Activated T-cell treated with anti-CD3 and anti-CD28 coated beads for 24 hours (primary cell): ENCODE measurements around the gene CDC16.

Experiments
- DNase-seq: peaks from one replicate; pipeline ENCODE4 v3.0.0-alpha.2; 2020; ENCODE audit warnings: low read depth

The CDC16 gene

DNA sequence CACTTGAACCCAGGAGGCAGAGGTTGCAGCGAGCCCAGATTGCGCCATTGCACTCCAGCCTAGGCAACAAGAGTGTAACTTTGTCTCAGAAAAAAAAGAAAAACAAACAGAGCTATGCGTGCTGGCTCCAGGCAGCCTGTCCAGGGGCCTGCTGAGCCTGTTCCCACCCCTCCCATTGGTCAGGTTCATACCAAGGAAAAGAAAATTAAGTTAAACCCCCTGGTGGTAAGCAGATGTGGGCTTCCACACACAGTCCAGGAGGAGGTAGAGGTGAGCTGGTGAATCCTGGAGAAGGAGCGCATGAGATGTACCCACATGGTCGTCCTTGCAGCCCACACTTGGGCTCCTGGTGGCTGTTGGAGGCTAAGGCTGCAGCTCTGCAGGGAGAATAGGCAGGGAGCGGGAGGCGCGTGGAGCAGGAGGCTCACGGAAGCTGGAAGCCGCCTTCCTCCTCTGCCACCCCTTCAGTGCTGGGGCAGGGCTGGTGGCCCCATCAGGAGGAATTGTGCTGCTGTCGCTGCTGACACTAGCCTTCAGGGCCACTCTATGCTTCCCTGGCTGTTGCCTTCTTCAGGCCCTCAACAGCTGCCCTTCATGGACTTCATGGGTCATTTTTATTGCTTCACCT, 69.1 kb downstream of the CDC16 start:
- DNase-seq: no peak

DNA sequence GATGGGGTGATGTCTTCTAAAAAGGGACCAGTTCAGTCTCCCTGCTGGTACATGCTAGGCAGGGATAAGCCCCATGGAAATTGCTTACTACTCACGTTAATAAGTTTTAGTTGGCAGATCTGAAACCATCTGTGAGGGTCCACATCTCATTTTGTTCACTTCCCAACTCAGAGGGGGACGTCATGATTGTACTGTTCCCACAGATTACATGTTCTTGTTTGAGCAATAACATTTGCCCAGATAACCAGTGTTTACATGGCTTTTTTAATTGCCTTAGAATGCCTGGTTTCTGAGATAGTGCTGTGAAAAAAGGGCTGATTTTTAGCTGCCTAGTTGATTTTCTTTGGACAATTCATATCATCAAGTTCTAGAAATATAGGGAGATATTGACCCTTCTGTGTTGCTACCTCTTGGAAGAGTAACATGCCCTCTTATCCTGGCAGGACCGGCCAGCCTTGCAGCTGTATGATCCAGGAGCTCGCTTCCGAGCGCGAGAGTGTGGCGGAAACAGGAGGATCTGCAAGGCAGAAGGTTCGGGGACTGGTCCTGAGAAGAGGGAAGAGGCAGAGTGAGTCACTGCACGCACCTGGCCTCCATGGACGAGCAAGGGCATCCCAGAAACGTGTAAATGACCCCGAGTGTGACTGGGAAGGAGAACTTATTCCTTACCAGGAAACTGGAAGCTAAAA, 69.8 kb downstream of the CDC16 start:
- no peak for DNase-seq

DNA sequence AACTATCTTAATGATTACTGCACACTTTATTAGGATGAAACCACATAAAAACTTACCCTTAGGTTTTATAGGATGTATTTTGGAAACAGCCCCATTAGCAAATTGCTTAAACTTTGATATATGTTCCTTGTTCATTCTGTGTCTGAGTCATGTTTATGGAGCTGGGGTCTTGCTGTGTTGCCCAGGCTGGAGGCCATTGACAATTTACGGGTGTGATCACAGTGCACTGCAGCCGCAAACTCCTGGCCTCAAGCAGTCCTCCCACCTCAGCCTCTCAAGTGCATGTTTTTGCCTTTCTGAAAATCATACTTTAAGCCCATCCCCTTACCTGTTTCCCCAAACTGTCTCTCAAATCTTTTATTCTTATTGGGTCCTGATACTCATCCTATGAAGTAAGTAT, 74.4 kb downstream of the CDC16 start:
- no peak for DNase-seq

DNA sequence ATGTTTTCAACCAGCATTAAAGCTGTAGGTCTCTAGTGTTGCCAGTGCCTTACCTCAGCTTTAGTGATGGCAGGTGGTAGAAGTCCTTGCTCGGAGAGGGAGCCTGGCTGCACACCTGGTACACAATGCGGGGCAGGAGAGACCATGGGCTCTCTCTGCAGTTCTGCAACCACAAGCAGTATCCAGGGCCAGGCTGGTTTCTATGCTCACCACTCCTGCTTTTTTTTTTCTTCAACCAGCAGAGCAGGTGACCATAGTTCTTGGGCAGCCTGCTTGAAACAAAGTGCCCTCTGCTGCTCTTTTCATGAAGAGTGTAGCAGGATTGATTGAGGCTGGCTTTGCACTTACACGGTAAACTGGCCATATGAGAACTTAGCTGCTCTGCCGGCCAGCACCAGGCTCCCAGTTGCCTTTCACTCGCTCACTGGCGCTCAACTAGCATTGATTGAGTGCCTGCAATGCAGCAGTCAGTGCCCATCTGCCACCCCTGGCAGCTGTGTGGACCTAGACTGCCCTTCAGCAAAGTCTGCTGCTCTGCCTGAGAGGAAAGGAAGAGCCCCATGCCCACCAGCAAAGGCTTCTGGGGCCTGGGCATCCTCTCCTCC, 75.2 kb downstream of the CDC16 start:
- DNase-seq: no peak

DNA sequence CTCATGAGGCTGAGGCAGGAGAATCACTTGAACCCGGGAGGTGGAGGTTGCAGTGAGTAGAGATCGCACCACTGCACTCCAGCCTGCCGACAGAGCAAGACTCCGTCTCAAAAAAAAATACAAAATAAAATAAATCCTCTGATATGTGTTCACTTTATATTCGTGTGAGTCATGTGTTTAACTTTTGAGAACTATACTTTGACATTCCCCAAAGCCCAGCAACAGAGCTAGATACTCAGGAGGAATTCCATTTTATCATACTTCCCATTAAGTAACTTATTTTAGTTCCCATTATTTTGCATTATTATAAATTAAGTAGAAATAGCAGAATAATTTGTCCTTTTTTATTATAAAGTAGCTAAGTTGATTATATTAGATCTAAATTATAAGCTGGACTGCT, 76.3 kb downstream of the CDC16 start:
- DNase-seq: no peak

DNA sequence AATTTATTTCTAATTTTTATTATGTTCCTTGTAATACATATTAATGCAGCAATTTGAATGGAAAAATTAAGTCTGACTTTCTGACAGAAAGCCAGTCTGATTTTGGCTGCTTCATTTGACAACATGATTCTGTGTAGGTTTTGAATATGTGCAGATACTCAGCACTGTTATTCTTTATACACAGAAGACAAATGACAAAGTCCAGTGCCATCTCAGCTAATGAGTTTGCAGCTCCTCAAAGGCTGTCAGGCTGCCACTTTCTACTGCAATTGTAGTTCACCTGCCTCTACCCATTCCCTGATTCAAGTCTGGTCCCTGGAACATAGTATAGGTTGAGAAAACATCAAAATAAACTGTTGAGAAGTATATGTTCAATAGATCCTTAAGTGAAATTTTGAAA, 76.7 kb downstream of the CDC16 start:
- no peak for DNase-seq

DNA sequence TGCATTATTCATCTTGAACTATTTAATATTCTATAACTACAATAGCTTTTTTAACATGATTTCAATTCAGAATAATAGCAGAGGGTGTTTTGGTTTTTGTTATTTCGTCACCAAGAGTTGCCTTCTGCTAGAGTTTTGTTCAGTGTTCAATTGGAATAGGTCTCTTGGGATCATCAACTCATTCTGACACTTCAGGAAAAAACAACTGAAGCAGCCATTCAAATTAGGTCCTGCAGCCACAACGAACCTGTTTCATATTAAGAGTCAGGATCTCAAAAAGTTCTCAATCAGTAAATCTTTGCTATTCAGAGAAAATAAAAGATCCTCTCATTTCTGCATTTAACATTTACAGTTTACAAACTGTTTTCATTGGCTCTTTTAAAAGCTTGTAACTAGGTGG, 77.2 kb downstream of the CDC16 start:
- DNase-seq: no peak

DNA sequence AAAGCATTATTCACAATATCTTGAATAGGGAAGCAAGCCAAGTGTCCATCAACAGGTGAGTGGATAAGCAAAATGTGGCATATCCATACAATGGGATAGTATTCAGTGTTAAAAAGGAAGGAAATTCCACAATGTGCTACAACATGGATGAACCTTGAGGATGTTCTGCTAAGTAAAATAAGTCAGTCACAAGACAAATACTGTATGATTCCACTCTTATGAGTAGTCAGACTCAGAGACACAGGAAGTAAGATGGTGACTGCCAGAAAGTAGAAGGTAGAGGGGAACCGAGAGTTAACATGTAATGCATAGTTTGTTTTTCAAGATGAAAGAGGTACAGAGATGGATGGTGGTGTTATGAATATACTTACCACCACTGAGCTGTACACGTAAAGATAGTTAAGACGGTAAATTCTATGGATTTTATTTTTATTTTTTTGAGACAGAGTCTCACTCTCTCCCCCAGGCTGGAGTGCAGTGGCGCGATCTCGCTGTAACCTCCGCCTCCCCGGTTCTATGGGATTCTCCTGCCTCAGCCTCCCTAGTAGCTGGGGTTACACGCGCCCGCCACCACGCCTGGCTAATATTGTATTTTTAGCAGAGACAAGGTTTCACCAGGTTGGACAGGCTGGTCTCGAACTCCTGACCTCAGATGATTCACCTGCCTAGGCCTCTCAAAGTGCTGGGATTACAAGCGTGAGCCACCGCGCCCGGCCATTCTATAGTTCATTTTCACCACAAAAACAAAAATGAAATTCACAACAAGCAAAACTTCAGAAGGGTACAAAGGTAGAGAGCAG, 78.6 kb downstream of the CDC16 start:
- peak; percentile 12 for DNase-seq

DNA sequence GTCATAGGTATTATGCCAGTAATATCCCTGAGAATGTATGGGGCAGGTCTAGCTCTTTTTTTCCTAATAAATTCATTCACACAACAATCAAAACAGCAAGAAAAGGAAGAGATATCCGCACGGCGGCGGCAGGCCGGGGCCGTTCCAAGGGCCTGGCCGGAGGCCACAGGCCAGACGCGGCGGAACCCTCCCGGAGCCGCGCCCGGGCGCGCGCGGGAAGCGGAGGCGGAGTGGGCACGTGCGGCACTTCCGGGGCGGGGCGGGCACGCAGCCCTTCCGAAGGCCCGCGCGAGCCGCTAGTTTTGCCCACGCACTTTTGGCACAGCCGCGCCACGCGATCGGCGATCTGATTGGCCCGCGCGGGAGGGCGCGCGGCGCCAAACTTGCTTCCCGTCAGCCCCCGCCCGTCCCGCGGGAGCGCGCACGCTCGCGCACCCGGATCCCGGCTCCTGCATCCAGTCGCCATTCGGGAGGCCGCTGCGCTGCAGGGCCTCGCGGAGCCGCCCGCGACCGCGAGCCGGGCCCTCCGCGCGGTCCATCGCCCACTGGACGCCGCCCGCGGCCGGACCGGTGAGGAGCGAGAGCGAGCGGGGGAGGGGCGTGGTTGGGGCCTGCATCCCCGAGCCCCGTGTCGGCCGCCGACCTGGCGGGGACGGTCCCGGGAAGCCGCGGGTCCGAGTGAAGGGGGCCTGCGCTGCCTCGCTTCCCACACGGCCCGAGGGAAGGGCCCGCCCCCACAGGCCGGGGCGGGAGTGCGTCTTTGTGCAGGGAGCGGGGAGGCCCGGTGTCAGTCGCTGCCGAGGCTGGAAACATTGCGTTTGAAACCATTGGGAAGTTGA, 79.6 kb downstream of the CDC16 start, which contains the start of gene CHAMP1:
TSS of gene CHAMP1 (plus strand) at position 430 of the 839 bp plus-strand sequence. CDS start 9,340 bp downstream, outside the sequence.
- peak; percentile 92 for DNase-seq

DNA sequence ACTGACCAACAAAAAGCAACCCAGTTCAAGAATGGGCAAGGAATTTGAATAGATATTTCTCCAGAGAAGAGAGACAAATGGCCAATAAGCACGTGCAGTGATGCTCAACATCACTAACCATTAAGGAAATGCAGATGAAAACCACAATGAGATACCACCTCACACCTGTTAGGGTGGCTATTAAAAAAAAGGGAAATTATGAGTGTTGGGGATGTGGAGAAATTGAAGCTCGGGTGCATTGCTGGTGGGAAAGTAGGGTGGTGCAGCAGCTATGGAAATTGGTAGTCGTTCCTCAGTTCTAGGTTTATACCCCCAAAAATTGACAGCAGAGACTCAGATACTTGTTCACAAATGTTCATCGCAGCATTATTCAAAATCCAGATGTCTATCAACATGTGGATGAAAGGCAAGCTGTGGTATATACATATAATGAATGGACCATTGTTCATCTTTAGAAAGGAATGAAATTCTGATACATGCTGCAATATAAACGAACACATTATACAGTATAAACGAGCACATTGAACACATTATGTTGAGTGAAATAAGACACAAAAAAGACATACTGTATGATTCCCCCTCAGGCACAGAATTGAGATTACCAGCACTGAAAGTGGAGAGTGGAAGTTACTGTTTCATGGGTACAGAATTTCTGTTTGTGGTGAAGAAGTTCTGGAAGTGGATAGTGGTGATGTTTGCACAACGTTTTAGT, 80.5 kb downstream of the CDC16 start:
- DNase-seq: no peak

DNA sequence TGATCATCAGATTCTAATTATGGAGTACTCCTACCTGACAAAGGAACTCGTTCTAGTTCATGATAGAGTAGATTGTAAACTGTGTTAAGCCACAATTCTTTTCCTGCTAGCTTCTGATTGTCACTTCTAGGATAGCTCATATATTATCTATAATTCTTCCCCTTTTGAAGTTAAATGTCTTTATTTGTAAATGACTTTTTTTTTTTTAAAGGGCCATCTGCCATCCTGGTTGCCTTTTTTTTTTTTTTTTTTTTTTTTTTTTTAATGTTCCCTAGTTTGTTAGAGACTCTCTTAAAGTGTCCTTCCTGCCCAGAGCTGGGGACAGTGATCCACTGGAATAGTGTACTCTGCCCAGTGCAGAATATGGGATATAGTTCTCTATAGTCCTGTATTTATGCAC, 83.9 kb downstream of the CDC16 start:
- DNase-seq: no peak

DNA sequence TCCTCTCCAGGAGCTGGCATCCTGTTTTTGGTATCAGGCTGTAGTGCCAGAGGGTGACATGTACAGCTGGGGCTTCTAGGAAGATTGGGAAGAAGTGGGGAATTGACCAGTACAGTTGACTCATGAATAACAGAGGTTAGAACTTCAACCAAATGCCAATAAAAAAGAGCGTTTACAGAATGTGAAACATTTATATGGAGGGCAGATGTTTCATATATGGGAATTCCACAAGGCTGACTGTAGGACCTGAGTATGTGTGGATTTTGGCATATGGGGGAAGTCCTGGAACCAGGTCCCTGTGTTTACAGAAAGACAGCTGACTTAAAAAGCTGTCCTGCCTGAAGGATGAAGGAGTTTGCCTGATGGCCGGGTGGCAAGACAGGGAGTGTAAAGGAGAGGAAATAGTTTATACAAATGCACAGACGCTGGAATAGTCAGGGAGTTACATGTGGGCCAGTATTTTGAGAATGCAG, 84.8 kb downstream of the CDC16 start:
- DNase-seq: no peak

DNA sequence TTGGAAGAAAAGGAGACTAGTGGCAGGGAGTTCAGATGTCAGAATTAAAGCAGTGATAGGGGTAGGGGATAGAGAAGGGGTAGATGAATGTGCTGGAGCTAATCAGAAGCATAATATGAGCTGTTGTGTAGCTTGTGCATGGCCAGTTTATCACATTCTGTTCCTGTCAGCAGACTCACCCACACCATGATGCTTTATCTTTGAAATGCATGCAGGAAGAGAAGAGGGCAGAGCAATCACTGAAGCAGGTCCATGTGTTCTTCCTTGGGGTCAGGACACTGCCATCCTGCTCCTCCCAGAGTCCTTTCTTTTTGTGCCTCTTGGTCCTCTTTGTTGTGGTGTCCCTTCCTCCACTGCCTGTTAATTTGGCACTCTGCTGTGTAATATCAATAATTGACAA, 85.4 kb downstream of the CDC16 start:
- no peak for DNase-seq

DNA sequence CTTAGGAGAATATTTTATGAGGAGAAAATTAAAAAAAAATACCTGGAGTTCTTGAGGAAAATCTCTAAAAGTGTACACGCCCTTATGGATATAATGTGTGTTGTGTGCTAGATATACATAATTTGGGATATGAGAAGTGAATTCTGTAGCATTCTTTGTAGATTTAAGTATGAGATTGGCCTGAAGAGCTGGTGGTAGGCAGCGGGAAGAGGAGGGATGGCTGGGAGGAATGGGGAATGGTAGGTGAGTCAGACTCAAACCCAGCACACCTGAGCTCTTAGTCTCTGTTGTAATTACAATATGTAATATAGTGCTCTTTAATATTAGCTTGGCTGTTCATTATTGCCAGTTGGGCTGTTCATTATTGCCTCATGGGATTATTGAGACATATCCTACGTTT, 86.6 kb downstream of the CDC16 start:
- DNase-seq: no peak
